Tibial nerve (tissue), 4 donors: Measurements from ENCODE around the gene METRN. TPM values are rescaled to one million over a fixed set of nuclear protein-coding genes. Genes with fewer than 3 reads are reported as not detected.

ENCODE experiments used
- DNase-seq, 2 donors: peaks; one replicate each; pipeline ENCODE4 v3.0.0-alpha.2; 2019; ENCODE audit warnings: low spot score in 2 of 2
- H3K27ac ChIP-seq, 4 donors: fragments of 200-600 bp; sonication (generic) in 3 of 4; one replicate each; pipeline ENCODE4 v1.5.1; 2017 to 2019; ENCODE audit warnings: mild to moderate bottlenecking in 1 of 4
- H3K27me3 ChIP-seq, 2 donors: fragments of 200-600 bp; sonication (generic) in 1 of 2; one replicate each; pipeline versions ENCODE4 v1.5.1 to v1.6.0; 2017 to 2019
- H3K36me3 ChIP-seq, 3 donors: fragments of 200-600 bp; sonication (generic); one replicate each; pipeline ENCODE4 v1.5.1; 2018 to 2019
- H3K4me1 ChIP-seq, 4 donors: fragments of 200-600 bp; sonication (generic) in 3 of 4; one replicate each; pipeline ENCODE4 v1.5.1; 2017 to 2019
- H3K4me3 ChIP-seq, 4 donors: fragments of 200-600 bp; sonication (generic) in 3 of 4; one replicate each; pipeline ENCODE4 v1.5.1; 2017 to 2019; ENCODE audit warnings: mild to moderate bottlenecking in 1 of 4, moderate library complexity in 1 of 4
- H3K9me3 ChIP-seq, 4 donors: fragments of 200-600 bp; sonication (generic) in 3 of 4; one replicate each; pipeline ENCODE4 v1.5.1; 2017 to 2019
- CTCF ChIP-seq, 5 experiments: fragments of 200-600 bp in 3 of 5; fragments of 450-650 bp in 2 of 5; sonication (generic) in 3 of 5; IDR thresholded peaks; one replicate each; pipeline ENCODE4 v1.5.1; 2016 to 2019; ENCODE audit warnings: antibody characterized with exemption in 5 of 5, mild to moderate bottlenecking in 3 of 5, moderate library complexity in 2 of 5
- EP300 ChIP-seq, 2 donors: sonication (generic); formaldehyde crosslinking; IDR thresholded peaks; one replicate each; pipeline ENCODE4 v1.6.1; 2017; ENCODE audit warnings: antibody characterized with exemption in 2 of 2, mild to moderate bottlenecking in 1 of 2
- POLR2A ChIP-seq, 2 donors: fragments of 450-650 bp; IDR thresholded peaks; one replicate each; pipeline ENCODE4 v1.6.1; 2017; ENCODE audit warnings: antibody characterized with exemption in 2 of 2, mild to moderate bottlenecking in 2 of 2, moderate library complexity in 2 of 2
- WGBS, 2 donors: methylation state at CpG; one replicate each; pipeline ENCODE4 v1.1.5; 2018; 5-methylcytosine and 5-hydroxymethylcytosine counted together
- total RNA-seq, 4 donors: library from RNA; depleted of rRNA; stranded (reverse); fragments of >200 nt; gene quantifications; one replicate each; pipeline ENCODE4 v1.1.0, GENCODE V29; 2016

METRN gene
- total RNA-seq, 4 donors from 2014 or later = 78.8 to 131 (median 108) TPM

DNA sequence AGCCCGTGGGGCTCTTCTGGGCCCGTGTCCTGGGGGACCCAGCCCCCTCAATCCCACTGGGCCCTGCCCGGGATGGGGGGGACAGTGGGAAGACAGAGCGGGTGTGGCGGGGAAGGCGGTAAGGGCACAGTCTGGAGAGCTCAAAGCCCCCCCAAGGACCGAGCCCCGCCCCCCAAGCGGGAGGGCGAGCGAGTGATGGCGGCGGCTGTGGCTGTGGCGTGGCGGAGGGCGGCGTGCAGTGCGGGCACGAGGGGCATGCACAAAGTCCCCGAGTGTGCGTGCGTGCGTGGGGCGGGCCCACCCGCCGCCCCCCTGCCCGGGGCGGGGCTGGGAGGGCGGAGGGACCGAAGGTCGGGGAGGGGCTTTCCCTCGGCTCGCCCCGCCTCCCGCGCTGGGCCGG, 21.2 kb upstream of the METRN start:
- H3K36me3 ChIP-seq = peaks cover 0 to 8% (median 0%) of the 10 kb centered on the region in 3 donors
- H3K4me3 ChIP-seq = no peak overlapping the region
- H3K4me1 ChIP-seq = peaks cover 0 to 42% (median 25%) of the 10 kb centered on the region in 4 donors
- no peak for TF ChIP-seq POLR2A (IDR thresholded peaks at IDR 0.05)
- H3K9me3 ChIP-seq = no peaks in the 10 kb centered on the region
- peaks cover 0 to 58% of the 10 kb centered on the region in 2 donors for H3K27me3 ChIP-seq
- WGBS, 2 donors = 3% methylated on average over 20 to 30 of the region's 37 CpGs
- no peak overlapping the region for H3K27ac ChIP-seq
- DNase-seq = no peak

DNA sequence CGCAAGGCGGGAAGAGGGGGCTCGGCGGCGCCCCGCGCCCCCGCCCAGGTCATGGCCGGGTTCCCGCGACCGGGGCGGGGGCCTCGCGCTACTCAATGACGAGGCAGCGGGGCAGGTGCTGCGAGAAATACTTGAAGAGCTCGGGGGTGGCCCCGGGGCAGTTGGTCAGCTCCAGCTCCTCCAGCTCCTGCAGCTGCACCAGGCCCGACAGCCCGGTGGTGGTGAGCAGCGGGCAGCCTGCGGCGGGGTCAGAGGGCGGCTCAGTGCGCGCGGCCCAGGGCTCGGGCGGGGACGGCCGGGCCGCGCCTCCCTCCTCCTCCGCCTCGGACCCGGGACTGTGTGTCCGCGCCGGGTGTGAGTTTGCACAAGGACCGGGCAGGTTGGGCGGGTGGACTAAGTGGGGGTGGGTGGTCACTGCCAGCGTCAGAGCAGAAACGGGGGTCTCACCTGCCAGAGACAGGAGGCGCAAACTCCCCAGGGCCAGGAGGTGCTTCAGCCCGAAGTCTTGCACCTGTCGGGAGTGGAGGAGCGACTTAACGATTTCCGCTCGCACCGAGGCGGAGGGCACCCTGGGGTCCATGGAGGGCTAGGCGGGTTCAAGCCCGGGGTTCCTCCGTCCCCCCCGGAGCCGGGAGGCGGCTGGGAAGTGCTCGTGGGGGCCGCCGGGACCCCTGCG, 20.6 kb upstream of the METRN start:
- Histone ChIP-seq H3K4me3 (peak overlapping the region in 1 of 4 donors; percentile 27), H3K27ac (no peak overlapping the region), H3K27me3 (peaks cover 0 to 64% of the 10 kb centered on the region in 2 donors), H3K4me1 (peaks cover 0 to 36% (median 20%) of the 10 kb centered on the region in 4 donors), H3K9me3 (no peaks in the 10 kb centered on the region), H3K36me3 (peaks cover 0 to 8% (median 0%) of the 10 kb centered on the region in 3 donors)
- WGBS, 2 donors = 2 to 3% methylated on average over 16 to 28 of the region's 64 CpGs
- no peak for TF ChIP-seq EP300 (IDR thresholded peaks at IDR 0.05)
- no peak for TF ChIP-seq CTCF (IDR thresholded peaks at IDR 0.05)
- TF ChIP-seq POLR2A (IDR thresholded peaks at IDR 0.05) = no peak
- no peak for DNase-seq

GRCh38 chr16:694863-695354, 20.0 kb upstream of the METRN start:
- no peak for DNase-seq
- Histone ChIP-seq H3K27ac (no peak overlapping the region), H3K4me1 (peaks cover 0 to 31% (median 15%) of the 10 kb centered on the region in 4 donors), H3K36me3 (peaks cover 0 to 8% (median 0%) of the 10 kb centered on the region in 3 donors), H3K9me3 (no peaks in the 10 kb centered on the region), H3K4me3 (peak overlapping the region in 1 of 4 donors; percentile 27), H3K27me3 (peaks cover 0 to 70% of the 10 kb centered on the region in 2 donors)
- WGBS, 2 donors = 0 to 3% methylated on average over 1 to 12 of the region's 37 CpGs
- TF ChIP-seq CTCF (IDR thresholded peaks at IDR 0.05) (no peak), POLR2A (IDR thresholded peaks at IDR 0.05) (no peak), EP300 (IDR thresholded peaks at IDR 0.05) (no peak)

- WGBS, 2 donors = 6 to 14% methylated on average over 21 to 34 of the region's 71 CpGs
- Histone ChIP-seq H3K27me3 (peaks cover 0 to 76% of the 10 kb centered on the region in 2 donors), H3K9me3 (no peaks in the 10 kb centered on the region), H3K4me3 (peak overlapping the region in 2 of 4 donors; percentile 10 to 33), H3K27ac (no peak overlapping the region), H3K36me3 (peaks cover 0 to 8% (median 0%) of the 10 kb centered on the region in 3 donors), H3K4me1 (peaks cover 0 to 30% (median 14%) of the 10 kb centered on the region in 4 donors)
- TF ChIP-seq CTCF (IDR thresholded peaks at IDR 0.05) = no peak
- TF ChIP-seq POLR2A (IDR thresholded peaks at IDR 0.05) = no peak
- TF ChIP-seq EP300 (IDR thresholded peaks at IDR 0.05) = no peak
- DNase-seq = no peak
These were observed 19.4 kb upstream of the METRN start for GRCh38 chr16:695355-696089.

DNA sequence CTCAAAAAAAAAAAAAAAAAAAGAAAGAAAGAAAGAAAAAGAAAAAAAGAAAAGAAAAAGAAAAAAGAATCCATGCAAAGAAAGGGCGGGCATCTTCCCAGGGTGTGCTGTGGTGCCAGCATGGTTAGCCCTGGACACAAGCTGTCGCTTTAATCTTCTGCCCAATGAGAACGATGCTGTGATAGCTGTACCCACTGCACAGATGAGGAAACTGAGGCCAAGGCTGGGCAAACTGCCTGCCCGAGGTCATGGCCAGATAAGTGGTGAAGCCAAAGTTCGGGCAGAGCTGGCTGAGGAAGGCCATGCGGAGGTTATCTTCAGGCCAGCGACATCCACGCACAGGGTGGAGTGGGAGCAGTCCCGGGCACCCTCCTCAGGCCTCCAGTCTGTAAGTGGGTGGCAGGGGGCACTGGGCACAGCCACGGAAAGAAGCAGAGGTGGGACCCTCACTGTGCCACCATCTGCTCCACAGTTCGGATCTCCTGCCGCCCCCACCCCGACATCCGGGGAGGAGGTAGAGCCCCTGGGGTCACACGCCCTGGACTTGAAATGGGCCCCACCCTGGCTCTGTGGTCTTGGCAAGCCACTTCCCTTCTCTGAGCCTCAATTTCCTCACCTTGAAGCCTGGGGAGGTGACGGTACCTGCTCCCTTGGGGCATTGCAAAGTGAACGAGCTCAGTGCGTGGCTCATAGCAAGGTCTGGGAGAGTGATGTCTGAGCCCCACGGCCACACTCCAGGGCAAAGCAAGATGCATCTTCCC, 15.8 kb upstream of the METRN start:
- Histone ChIP-seq H3K9me3 (no peaks in the 10 kb centered on the region), H3K4me3 (no peak overlapping the region), H3K4me1 (peaks cover 0 to 31% (median 11%) of the 10 kb centered on the region in 4 donors), H3K27me3 (peaks cover 0 to 90% of the 10 kb centered on the region in 2 donors), H3K27ac (no peak overlapping the region), H3K36me3 (peaks cover 0 to 8% (median 0%) of the 10 kb centered on the region in 3 donors)
- TF ChIP-seq CTCF (IDR thresholded peaks at IDR 0.05) = no peak
- TF ChIP-seq POLR2A (IDR thresholded peaks at IDR 0.05) = no peak
- TF ChIP-seq EP300 (IDR thresholded peaks at IDR 0.05) = no peak
- DNase-seq = no peak
- 65 to 74% methylated on average over 16 to 19 of the region's 19 CpGs for WGBS, 2 donors
